ENCODE results near the gene HNRNPA3. TPM values are rescaled to one million over a fixed set of nuclear protein-coding genes. Genes with fewer than 3 reads are reported as not detected.

Gene HNRNPA3
- total and polyA plus RNA-seq, 2 experiments from 2014 or later = 151 to 290 TPM

DNA sequence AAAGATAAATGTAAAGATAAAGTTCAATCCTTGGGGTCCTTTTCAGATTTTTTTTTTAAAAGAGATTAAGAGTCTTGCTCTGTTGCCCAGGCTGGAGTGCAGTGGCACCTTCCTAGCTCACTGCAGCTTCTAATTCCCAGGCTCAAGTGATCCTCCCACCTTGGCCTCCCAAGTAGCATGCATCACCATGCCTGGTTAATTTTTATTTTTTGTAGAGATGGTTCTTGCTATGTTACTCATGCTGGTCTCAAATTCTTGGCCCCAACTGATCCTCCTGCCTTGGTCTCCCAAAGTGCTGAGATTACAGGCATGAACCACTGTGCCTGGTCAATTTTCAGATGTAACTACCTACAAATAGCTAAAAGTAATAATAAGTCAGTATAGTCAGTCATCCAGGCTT lies 30.9 kb downstream of the HNRNPA3 start:
- H3K27me3 ChIP-seq (ENCODE audit: insufficient read depth) = no peaks in the 10 kb centered on the region
- Mint-ChIP-seq H3K4me1 (peaks cover 56% of the 10 kb centered on the region), H3K27me3 (ENCODE audit: insufficient read depth, low read depth, poor library complexity) (peaks cover 9% of the 10 kb centered on the region), H3K27ac (no peak overlapping the region), H3K9me3 (no peaks in the 10 kb centered on the region), H3K4me3 (no peak overlapping the region), H3K36me3 (ENCODE audit: low read depth) (no peaks in the 10 kb centered on the region; the same call in 2 of the 3 replicates)
- H4K20me1 ChIP-seq (replicated peaks; ENCODE audit: insufficient read depth) = peaks cover 49% of the 10 kb centered on the region
- no peak overlapping the region for H2AFZ ChIP-seq
- H3K4me1 ChIP-seq (ENCODE audit: insufficient read depth) = peaks cover 44% of the 10 kb centered on the region
- no peak for ATAC-seq
- TF ChIP-seq, protein P1, sequence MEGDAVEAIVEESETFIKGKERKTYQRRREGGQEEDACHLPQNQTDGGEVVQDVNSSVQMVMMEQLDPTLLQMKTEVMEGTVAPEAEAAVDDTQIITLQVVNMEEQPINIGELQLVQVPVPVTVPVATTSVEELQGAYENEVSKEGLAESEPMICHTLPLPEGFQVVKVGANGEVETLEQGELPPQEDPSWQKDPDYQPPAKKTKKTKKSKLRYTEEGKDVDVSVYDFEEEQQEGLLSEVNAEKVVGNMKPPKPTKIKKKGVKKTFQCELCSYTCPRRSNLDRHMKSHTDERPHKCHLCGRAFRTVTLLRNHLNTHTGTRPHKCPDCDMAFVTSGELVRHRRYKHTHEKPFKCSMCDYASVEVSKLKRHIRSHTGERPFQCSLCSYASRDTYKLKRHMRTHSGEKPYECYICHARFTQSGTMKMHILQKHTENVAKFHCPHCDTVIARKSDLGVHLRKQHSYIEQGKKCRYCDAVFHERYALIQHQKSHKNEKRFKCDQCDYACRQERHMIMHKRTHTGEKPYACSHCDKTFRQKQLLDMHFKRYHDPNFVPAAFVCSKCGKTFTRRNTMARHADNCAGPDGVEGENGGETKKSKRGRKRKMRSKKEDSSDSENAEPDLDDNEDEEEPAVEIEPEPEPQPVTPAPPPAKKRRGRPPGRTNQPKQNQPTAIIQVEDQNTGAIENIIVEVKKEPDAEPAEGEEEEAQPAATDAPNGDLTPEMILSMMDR (conservative IDR thresholded peaks at IDR 0.05; ENCODE audit: low read depth in 2 of 2) = no peak
- TF ChIP-seq NANOG (IDR thresholded peaks at IDR 0.05; ENCODE audit: borderline replicate concordance) = no peak
- TF ChIP-seq, protein P2, sequence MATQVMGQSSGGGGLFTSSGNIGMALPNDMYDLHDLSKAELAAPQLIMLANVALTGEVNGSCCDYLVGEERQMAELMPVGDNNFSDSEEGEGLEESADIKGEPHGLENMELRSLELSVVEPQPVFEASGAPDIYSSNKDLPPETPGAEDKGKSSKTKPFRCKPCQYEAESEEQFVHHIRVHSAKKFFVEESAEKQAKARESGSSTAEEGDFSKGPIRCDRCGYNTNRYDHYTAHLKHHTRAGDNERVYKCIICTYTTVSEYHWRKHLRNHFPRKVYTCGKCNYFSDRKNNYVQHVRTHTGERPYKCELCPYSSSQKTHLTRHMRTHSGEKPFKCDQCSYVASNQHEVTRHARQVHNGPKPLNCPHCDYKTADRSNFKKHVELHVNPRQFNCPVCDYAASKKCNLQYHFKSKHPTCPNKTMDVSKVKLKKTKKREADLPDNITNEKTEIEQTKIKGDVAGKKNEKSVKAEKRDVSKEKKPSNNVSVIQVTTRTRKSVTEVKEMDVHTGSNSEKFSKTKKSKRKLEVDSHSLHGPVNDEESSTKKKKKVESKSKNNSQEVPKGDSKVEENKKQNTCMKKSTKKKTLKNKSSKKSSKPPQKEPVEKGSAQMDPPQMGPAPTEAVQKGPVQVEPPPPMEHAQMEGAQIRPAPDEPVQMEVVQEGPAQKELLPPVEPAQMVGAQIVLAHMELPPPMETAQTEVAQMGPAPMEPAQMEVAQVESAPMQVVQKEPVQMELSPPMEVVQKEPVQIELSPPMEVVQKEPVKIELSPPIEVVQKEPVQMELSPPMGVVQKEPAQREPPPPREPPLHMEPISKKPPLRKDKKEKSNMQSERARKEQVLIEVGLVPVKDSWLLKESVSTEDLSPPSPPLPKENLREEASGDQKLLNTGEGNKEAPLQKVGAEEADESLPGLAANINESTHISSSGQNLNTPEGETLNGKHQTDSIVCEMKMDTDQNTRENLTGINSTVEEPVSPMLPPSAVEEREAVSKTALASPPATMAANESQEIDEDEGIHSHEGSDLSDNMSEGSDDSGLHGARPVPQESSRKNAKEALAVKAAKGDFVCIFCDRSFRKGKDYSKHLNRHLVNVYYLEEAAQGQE (IDR thresholded peaks at IDR 0.05; ENCODE audit: unreplicated experiment) = no peak
- TF ChIP-seq, protein P3, sequence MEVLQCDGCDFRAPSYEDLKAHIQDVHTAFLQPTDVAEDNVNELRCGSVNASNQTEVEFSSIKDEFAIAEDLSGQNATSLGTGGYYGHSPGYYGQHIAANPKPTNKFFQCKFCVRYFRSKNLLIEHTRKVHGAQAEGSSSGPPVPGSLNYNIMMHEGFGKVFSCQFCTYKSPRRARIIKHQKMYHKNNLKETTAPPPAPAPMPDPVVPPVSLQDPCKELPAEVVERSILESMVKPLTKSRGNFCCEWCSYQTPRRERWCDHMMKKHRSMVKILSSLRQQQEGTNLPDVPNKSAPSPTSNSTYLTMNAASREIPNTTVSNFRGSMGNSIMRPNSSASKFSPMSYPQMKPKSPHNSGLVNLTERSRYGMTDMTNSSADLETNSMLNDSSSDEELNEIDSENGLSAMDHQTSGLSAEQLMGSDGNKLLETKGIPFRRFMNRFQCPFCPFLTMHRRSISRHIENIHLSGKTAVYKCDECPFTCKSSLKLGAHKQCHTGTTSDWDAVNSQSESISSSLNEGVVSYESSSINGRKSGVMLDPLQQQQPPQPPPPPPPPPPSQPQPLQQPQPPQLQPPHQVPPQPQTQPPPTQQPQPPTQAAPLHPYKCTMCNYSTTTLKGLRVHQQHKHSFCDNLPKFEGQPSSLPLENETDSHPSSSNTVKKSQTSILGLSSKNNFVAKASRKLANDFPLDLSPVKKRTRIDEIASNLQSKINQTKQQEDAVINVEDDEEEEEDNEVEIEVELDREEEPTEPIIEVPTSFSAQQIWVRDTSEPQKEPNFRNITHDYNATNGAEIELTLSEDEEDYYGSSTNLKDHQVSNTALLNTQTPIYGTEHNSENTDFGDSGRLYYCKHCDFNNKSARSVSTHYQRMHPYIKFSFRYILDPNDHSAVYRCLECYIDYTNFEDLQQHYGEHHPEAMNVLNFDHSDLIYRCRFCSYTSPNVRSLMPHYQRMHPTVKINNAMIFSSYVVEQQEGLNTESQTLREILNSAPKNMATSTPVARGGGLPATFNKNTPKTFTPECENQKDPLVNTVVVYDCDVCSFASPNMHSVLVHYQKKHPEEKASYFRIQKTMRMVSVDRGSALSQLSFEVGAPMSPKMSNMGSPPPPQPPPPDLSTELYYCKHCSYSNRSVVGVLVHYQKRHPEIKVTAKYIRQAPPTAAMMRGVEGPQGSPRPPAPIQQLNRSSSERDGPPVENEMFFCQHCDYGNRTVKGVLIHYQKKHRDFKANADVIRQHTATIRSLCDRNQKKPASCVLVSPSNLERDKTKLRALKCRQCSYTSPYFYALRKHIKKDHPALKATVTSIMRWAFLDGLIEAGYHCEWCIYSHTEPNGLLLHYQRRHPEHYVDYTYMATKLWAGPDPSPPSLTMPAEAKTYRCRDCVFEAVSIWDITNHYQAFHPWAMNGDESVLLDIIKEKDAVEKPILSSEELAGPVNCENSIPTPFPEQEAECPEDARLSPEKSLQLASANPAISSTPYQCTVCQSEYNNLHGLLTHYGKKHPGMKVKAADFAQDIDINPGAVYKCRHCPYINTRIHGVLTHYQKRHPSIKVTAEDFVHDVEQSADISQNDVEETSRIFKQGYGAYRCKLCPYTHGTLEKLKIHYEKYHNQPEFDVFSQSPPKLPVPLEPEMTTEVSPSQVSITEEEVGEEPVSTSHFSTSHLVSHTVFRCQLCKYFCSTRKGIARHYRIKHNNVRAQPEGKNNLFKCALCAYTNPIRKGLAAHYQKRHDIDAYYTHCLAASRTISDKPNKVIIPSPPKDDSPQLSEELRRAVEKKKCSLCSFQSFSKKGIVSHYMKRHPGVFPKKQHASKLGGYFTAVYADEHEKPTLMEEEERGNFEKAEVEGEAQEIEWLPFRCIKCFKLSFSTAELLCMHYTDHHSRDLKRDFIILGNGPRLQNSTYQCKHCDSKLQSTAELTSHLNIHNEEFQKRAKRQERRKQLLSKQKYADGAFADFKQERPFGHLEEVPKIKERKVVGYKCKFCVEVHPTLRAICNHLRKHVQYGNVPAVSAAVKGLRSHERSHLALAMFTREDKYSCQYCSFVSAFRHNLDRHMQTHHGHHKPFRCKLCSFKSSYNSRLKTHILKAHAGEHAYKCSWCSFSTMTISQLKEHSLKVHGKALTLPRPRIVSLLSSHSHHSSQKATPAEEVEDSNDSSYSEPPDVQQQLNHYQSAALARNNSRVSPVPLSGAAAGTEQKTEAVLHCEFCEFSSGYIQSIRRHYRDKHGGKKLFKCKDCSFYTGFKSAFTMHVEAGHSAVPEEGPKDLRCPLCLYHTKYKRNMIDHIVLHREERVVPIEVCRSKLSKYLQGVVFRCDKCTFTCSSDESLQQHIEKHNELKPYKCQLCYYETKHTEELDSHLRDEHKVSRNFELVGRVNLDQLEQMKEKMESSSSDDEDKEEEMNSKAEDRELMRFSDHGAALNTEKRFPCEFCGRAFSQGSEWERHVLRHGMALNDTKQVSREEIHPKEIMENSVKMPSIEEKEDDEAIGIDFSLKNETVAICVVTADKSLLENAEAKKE (CRISPR knock-in tag; IDR thresholded peaks at IDR 0.05) = no peak
- TF ChIP-seq CREB1 (CRISPR knock-in tag; IDR thresholded peaks at IDR 0.05; ENCODE audit: low read depth) = no peak
- TF ChIP-seq, protein P4, sequence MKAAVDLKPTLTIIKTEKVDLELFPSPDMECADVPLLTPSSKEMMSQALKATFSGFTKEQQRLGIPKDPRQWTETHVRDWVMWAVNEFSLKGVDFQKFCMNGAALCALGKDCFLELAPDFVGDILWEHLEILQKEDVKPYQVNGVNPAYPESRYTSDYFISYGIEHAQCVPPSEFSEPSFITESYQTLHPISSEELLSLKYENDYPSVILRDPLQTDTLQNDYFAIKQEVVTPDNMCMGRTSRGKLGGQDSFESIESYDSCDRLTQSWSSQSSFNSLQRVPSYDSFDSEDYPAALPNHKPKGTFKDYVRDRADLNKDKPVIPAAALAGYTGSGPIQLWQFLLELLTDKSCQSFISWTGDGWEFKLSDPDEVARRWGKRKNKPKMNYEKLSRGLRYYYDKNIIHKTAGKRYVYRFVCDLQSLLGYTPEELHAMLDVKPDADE (IDR thresholded peaks at IDR 0.05) = no peak
- no peak for TF ChIP-seq EZH2phosphoT487 (IDR thresholded peaks at IDR 0.05; ENCODE audit: unreplicated experiment)
- TF ChIP-seq ZNF331 (CRISPR knock-in tag; IDR thresholded peaks at IDR 0.05; ENCODE audit: low read depth) = no peak
- TF ChIP-seq JUNB (IDR thresholded peaks at IDR 0.05; ENCODE audit: unreplicated experiment) = no peak
- no peak for TF ChIP-seq EZH2 (IDR thresholded peaks at IDR 0.05; ENCODE audit: low read depth, unreplicated experiment)
- TF ChIP-seq STAT1 (IDR thresholded peaks at IDR 0.05; ENCODE audit: unreplicated experiment) = no peak
- no peak for TF ChIP-seq ZNF114 (CRISPR knock-in tag; IDR thresholded peaks at IDR 0.05)
- TF ChIP-seq POLR2AphosphoS5 (IDR thresholded peaks at IDR 0.05; ENCODE audit: low read depth) = no peak
- H3F3A ChIP-seq (replicated peaks; ENCODE audit: low read depth) = no peaks in the 10 kb centered on the region
- peaks cover 98% of the 10 kb centered on the region for H3K79me2 ChIP-seq (replicated peaks; ENCODE audit: insufficient read depth)
- no peaks in the 10 kb centered on the region; the same call in 1 of the 2 replicates for H3K9me2 ChIP-seq (ENCODE audit: insufficient read depth)
- H3K36me3 ChIP-seq (ENCODE audit: insufficient read depth) = no peaks in the 10 kb centered on the region
- no peak for DNase-seq (ENCODE audit: low spot score)
- no peak overlapping the region for H3K4me3 ChIP-seq
- H3K27ac ChIP-seq (ENCODE audit: low read depth) = no peak overlapping the region
- no peak overlapping the region for H3K4me2 ChIP-seq
